Renal pelvis (tissue), 4 donors: Measurements from ENCODE around the gene SYNGR3. TPM values are rescaled to one million over a fixed set of nuclear protein-coding genes. Genes with fewer than 3 reads are reported as not detected.

Source experiments
- DNase-seq: peaks from one replicate; pipeline ENCODE4 v3.0.0-alpha.2; 2013
- polyA plus RNA-seq, 3 donors: library from polyadenylated mRNA; unstranded; fragments of 120-200 nt; gene quantifications; one replicate each; pipeline ENCODE4 v1.2.1, GENCODE V29; 2013; ENCODE audit not compliant: insufficient read length in 3 of 3

The SYNGR3 gene
- polyA plus RNA-seq, 3 donors: 1.5 to 2.4 (median 2.1) TPM

DNA sequence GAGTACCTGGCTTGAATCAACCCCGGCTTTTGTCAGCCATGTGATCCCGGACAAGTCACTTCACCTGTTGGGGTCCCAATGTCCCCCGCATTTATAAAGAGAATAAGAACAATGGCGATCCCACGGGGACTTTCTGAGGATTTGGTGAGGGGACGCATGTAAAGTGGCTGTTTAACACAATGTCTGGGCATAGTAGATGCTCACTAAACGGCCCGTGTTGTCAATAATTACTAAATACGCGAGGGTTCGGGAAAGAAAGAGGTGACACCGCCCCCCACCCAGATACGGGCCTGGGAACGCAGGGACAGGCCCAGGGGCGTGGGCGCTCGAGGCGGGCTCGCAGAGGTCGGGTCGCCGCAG lies 1.8 kb downstream of the SYNGR3 start:
- no peak for DNase-seq

GRCh38 chr16:1991948-1992703 lies 2.4 kb downstream of the SYNGR3 start:
- peak; percentile 87 for DNase-seq

- DNase-seq: no peak
These were observed 3.0 kb downstream of the SYNGR3 start for GRCh38 chr16:1992704-1993317.

GRCh38 chr16:1993731-1994131 lies 4.0 kb downstream of the SYNGR3 start:
- no peak for DNase-seq

- no peak for DNase-seq
These were observed 8.0 kb downstream of the SYNGR3 start for GRCh38 chr16:1997494-1998359.

DNA sequence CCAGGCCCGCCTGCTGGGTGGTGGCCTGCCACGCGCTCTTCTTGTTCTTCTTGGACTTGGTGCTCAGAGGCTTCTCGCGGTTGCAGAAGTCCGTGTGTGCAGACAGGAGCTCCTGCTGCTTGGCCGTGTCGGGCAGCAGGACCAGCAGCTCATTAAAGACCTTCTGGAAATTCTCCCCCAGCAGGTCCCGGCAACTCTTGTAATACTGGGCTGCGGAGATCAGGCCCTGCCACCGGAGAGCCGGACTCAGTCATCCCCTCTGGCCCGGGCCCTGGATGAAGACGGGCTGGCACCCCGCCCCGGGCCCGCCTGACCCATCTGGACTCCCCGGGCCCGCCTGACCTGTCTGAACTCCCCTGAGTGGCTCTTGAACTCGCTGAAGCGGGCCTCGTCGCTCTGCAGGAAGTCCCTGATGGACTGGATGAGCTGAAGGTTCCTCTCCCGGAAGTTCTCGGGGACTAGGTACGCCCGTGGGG lies 8.6 kb downstream of the SYNGR3 start:
- DNase-seq: no peak

- no peak for DNase-seq
These were observed 9.4 kb downstream of the SYNGR3 start for GRCh38 chr16:1998852-1999801.

- no peak for DNase-seq
These were observed 10.2 kb downstream of the SYNGR3 start for GRCh38 chr16:1999866-2000514.

GRCh38 chr16:2001035-2001434 lies 11.3 kb downstream of the SYNGR3 start:
- no peak for DNase-seq

- DNase-seq: no peak
These were observed 11.9 kb downstream of the SYNGR3 start for GRCh38 chr16:2001456-2002355.

DNA sequence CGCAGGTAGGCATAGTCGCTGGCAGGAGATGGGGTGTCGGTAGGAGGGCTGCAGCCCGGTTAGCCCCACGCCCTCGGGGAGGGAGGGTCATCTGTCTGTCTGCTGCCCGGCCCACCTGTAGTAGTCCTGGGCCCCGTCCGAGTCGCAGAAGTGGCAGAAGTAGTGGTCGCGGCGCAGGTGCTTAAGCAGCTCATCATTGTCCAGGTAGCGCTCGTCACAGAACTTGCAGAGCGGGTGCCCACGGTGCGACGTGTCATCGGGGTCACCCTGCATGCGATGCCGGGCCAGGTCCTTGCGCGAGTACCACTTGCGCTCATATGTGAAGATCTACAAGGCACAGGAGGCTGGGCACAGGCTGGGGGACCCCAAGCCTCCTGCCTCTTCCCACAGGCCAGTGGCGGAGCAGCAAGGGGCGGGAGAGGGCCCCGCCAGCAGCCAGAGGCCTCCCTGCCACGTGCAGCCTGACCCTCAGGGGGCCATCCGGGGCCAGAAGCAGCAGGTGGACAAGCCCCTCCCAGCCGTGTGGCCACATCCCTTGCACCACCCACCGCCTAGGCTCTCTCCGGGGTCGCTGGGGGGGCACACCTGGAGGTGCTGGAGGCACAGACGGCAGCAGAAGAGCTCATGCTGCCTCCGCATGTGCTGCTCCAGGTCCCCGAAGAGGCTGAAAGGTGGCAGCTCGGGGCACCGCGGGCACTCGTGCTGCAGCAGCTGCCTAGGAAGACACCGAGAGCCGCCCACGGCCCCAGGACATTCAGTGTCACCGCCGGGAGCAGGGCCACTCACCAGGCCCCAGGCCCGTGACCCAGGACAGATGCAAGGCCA lies 12.8 kb downstream of the SYNGR3 start:
- no peak for DNase-seq

GRCh38 chr16:2003231-2003826 lies 13.6 kb downstream of the SYNGR3 start:
- no peak for DNase-seq

- peak; percentile 88 for DNase-seq
These were observed 14.3 kb downstream of the SYNGR3 start for GRCh38 chr16:2003827-2004641.

DNA sequence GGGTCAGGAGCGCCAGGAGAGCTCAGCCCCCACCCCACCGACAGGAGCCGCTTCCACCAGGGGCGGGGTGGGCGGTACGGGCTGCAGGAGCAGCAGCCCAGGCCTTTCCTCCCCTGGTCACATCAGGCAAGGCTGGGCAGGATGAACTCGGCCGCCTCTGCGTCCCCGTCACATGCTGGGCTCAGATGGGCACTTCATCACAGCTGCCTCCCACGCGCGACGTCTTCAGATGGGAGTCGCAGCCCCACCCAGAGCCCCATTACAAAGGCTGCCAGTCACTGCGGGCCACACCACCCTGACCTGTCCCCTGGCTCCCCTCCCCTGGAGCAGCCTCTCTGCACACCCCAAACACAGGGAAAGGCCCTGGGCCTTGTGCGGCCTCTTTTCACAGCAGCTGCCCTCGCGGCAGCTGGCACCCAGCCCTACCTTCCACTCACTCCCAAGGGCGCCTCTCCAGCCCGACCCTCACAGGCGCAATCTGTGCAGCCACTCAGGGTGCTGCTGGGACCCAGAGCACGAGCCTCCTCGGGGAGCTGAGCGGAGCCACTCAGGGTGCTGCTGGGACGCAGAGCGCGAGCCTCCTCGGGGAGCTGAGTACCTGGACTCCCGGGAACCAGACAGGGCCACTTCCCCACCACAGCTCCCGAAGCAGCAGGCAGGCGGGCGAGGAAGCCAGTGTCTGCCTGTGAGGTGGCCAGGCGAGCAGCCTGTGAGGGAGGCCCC lies 15.2 kb downstream of the SYNGR3 start:
- no peak for DNase-seq

DNA sequence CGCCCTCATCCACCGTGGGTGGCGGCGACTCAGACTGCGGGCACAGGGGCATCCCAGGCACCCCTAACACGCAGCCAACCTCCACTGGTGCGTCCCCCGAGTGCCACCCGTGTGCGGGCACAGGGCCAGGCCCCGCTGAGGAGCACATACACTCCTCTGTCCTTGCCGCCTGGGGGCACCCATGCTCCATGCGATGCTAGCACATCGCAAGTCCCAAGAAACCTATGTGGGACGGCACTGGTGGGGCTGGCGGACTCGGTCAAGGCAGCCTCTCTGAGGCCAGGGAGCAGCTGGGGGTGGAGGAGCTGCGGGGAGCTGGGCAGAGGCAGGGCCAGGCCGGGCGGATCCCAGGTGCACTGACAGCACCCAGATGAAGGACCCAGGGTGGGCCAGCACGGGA lies 15.9 kb downstream of the SYNGR3 start:
- DNase-seq: no peak

GRCh38 chr16:2006317-2006716 lies 16.5 kb downstream of the SYNGR3 start:
- no peak for DNase-seq
